ENCODE measurements around the gene JOSD2. TPM values are rescaled to one million over a fixed set of nuclear protein-coding genes. Genes with fewer than 3 reads are reported as not detected.

The JOSD2 gene
- total and polyA plus RNA-seq, 2 donors (not counting 3 experiments of a cell fraction or from before 2014, with no cell fraction given): 37.4 to 62.8 TPM

DNA sequence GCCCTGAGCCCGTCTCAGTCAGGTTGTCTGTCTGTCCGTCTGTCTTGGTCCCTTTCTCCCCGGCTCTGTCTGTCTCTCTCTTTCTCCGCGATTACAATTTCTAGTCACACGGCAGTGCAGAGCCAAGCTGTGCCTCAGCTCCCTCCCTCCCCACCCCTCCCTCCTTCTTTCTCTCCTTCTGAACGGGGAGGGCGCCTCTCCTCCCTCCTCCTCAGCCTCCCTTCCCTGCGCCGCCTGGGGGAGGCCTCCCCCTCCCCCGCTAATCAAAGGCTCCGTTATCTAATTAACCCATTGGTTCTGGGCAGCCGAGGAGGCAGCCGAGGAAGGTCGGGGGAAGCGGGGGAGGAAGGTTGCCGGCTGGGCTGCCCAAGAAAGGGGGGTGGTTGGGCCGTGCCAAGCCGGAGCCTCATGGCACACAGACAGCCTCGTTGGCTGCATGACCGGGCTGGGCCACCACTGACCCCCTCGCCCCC is 40.8 kb upstream of the JOSD2 start:
- no peak overlapping the region for H3K9ac ChIP-seq (replicated peaks; ENCODE audit: extremely low read depth, insufficient read depth, low read length)
- H3K4me3 ChIP-seq (replicated peaks in 1 of 3; ENCODE audit: insufficient read depth in 1 of 3, low read depth in 1 of 3, low read length in 3 of 3): no peak overlapping the region
- TF ChIP-seq POLR2AphosphoS5 (IDR thresholded peaks at IDR 0.05; ENCODE audit: insufficient read depth, low read depth, low read length) (no peak), GATA2 (IDR thresholded peaks at IDR 0.05; ENCODE audit: insufficient read depth, insufficient read length, low read depth, low read length) (no peak), MYC (IDR thresholded peaks at IDR 0.05; ENCODE audit: low read depth, low read length) (no peak), EZH2 (IDR thresholded peaks at IDR 0.05; ENCODE audit: borderline replicate concordance, low read depth, low read length, severe bottlenecking) (no peak), POLR2A (IDR thresholded peaks at IDR 0.05; ENCODE audit: low read depth, low read length) (no peak), FOS (IDR thresholded peaks at IDR 0.05; ENCODE audit: borderline replicate concordance, insufficient read depth, low read length) (no peak), JUN (IDR thresholded peaks at IDR 0.05; ENCODE audit: borderline replicate concordance, insufficient read depth, insufficient read length, low read depth) (no peak)
- TF ChIP-seq, protein P1, sequence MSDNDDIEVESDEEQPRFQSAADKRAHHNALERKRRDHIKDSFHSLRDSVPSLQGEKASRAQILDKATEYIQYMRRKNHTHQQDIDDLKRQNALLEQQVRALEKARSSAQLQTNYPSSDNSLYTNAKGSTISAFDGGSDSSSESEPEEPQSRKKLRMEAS (IDR thresholded peaks at IDR 0.05; ENCODE audit: insufficient read depth, insufficient read length): no peak
- TF ChIP-seq, protein P2, sequence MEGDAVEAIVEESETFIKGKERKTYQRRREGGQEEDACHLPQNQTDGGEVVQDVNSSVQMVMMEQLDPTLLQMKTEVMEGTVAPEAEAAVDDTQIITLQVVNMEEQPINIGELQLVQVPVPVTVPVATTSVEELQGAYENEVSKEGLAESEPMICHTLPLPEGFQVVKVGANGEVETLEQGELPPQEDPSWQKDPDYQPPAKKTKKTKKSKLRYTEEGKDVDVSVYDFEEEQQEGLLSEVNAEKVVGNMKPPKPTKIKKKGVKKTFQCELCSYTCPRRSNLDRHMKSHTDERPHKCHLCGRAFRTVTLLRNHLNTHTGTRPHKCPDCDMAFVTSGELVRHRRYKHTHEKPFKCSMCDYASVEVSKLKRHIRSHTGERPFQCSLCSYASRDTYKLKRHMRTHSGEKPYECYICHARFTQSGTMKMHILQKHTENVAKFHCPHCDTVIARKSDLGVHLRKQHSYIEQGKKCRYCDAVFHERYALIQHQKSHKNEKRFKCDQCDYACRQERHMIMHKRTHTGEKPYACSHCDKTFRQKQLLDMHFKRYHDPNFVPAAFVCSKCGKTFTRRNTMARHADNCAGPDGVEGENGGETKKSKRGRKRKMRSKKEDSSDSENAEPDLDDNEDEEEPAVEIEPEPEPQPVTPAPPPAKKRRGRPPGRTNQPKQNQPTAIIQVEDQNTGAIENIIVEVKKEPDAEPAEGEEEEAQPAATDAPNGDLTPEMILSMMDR (IDR thresholded peaks at IDR 0.05; ENCODE audit: extremely low read depth in 1 of 2, insufficient read depth in 1 of 2, low read depth in 1 of 2, low read length in 2 of 2): no peak
- no peak for DNase-seq (ENCODE audit: low read depth, low spot score)
- H3K4me1 ChIP-seq (ENCODE audit: control insufficient read depth, extremely low read depth, insufficient read depth, low read length): peaks cover 3% of the 10 kb centered on the region
- dilution Hi-C loops (cut with MboI; ENCODE audit: extremely low pct_ligation_motif_present, low sequenced_read_pairs) (no loop called here), intact Hi-C loops (cut with micrococcal nuclease) (no loop called here)
- POLR2A ChIA-PET: no interaction called here
- no peak overlapping the region for H3K27ac ChIP-seq (ENCODE audit: insufficient read depth, low read depth, low read length)
- H4K20me1 ChIP-seq (replicated peaks; ENCODE audit: control insufficient read depth, extremely low read depth, insufficient read depth, low read length): no peaks in the 10 kb centered on the region
- no peaks in the 10 kb centered on the region for H3K9me1 ChIP-seq (replicated peaks; ENCODE audit: control insufficient read depth, extremely low read depth, insufficient read depth, low read length)
- FAIRE-seq: no peak
- no peak overlapping the region for H3K4me2 ChIP-seq (ENCODE audit: insufficient read depth, low read length)
- no peaks in the 10 kb centered on the region for H3K36me3 ChIP-seq (ENCODE audit: control insufficient read depth in 2 of 2, extremely low read depth in 1 of 2, insufficient read depth in 2 of 2, low read length in 2 of 2)
- H2AFZ ChIP-seq (ENCODE audit: low read depth, low read length): no peak overlapping the region
- CTCF ChIA-PET: no interaction called here
- BruUV-seq (replicated peaks): no TSS peak
- H3K27me3 ChIP-seq (ENCODE audit: control insufficient read depth in 2 of 2, insufficient read depth in 2 of 2, low read length in 2 of 2): peaks cover 4 to 5% of the 10 kb centered on the region in 2 experiments
- no peaks in the 10 kb centered on the region for H3K9me3 ChIP-seq (replicated peaks; ENCODE audit: control insufficient read depth, insufficient read depth, low read length)
- H3K79me2 ChIP-seq (ENCODE audit: control insufficient read depth, insufficient read depth, low read length): no peaks in the 10 kb centered on the region

Data from endothelial cell of umbilical vein (primary cell).